GM21381 (cell line): ENCODE data around the gene ATP4B.
"Not testable (repeated sequence)": the region's sequence is repeated elsewhere in the genome, so short reads cannot be mapped to it uniquely, and the experiment has no call there.

Experiments
- ATAC-seq: cut with Tn5 transposase; IDR thresholded peaks from one replicate; pipeline ENCODE4 v1.9.1; 2021; ENCODE audit warnings: mild to moderate bottlenecking, moderate library complexity; ENCODE audit not compliant: unreplicated experiment

The ATP4B gene

GRCh38 chr13:113627136-113627535, 30.9 kb downstream of the ATP4B start:
- ATAC-seq, result no peak

GRCh38 chr13:113625965-113626721, 31.9 kb downstream of the ATP4B start:
- ATAC-seq, result no peak

DNA sequence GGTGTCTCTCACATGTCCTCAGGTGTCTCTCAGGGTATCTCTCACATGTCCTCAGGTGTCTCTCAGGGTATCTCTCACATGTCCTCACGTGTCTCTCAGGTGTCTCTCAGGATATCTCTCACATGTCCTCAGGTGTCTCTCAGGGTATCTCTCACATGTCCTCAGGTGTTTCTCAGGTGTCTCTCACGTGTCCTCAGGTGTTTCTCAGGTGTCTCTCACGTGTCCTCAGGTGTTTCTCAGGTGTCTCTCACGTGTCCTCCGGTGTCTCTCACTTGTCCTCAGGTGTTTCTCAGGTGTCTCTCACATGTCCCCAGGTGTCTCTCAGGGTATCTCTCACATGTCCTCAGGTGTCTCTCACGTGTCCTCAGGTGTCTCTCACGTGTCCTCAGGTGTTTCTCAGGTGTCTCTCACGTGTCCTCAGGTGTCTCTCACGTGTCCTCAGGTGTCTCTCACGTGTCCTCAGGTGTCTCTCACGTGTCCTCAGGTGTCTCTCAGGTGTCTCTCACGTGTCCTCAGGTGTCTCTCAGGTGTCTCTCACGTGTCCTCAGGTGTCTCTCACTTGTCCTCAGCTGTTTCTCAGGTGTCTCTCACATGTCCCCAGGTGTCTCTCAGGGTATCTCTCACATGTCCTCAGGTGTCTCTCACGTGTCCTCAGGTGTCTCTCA, 33.2 kb downstream of the ATP4B start:
- ATAC-seq, result not testable (repeated sequence)

DNA sequence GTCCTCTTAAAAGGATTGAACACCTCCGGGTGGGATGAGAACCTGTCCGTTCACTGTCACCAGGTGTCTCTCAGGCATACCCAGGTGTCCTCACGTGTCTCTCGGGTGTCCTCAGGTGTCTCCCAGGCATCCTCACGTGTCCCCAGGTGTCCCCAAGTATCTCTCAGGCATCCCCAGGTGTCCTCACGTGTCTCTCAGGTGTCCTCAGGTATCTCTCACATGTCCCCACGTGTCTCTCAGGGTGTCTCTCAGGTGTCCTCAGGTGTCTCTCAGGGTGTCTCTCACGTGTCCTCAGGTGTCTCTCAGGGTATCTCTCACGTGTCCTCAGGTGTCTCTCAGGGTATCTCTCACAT, 33.8 kb downstream of the ATP4B start:
- ATAC-seq, result no peak

- no peak for ATAC-seq
Measured at GRCh38 chr13:113623491-113624234, 34.3 kb downstream of the ATP4B start.

- ATAC-seq, result no peak
Measured at GRCh38 chr13:113622791-113623490, 35.1 kb downstream of the ATP4B start.

- ATAC-seq, result not testable (repeated sequence)
Measured at GRCh38 chr13:113621986-113622550, 35.9 kb downstream of the ATP4B start.

DNA sequence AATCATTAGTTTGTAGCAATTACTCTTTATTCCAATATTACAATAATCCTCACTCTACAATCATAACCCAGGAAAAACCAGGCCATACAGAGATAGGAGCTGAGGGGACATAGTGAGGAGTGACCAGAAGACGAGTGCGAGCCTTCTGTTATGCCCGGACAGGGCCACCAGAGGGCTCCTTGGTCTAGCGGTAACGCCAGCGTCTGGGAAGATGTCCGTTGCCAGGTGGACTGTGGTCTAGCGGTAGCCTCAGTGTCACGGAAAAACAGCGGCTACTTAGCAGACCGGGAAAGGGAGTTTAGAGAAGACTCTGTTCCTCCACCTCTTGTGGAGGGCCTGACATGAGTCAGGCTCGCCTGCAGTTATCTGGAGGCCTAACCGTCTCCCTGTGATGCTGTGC, 36.5 kb downstream of the ATP4B start:
- not testable (repeated sequence) for ATAC-seq

DNA sequence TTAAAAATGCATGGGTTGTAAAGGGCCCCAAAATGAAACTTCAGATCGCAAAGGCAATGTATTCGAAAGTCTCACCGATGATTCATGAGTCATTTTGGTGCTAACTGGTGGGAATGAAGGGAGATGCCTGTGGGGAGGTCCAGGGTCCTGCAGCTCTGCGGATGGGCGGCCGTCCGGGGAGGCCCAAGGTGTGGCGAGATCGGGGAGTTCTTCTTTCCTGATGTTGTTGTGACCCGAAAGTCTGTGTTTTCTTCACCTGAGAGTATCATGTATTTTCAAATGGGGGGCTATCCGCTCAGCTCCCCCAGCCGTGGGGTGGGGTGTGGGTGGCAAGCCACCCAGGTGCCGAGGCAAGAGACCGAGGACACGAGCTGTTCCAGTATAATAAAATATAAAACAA, 37.0 kb downstream of the ATP4B start:
- ATAC-seq, result no peak

- ATAC-seq, result no peak
Measured at GRCh38 chr13:113620036-113620796, 37.8 kb downstream of the ATP4B start.

- ATAC-seq, result no peak
Measured at GRCh38 chr13:113618455-113618854, 39.5 kb downstream of the ATP4B start.

DNA sequence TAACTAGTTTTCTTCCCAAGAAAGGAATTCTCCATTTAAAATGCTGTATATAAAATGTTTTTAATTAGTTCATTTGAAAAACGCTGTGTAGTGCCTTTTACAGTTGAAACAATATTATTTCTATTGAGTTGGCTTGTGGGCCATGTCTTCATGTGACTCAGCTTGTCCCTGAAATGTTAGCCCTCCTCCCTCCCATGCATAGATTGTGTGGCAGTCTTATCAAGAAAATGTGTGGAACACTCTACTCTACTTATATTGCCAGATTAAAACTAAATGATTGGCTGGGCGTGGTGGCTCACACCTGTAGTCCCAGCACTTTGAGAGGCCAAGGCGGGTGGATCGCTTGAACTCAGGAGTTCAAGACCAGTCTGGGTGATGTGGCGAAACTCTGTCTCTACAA, 40.0 kb downstream of the ATP4B start:
- no peak for ATAC-seq

DNA sequence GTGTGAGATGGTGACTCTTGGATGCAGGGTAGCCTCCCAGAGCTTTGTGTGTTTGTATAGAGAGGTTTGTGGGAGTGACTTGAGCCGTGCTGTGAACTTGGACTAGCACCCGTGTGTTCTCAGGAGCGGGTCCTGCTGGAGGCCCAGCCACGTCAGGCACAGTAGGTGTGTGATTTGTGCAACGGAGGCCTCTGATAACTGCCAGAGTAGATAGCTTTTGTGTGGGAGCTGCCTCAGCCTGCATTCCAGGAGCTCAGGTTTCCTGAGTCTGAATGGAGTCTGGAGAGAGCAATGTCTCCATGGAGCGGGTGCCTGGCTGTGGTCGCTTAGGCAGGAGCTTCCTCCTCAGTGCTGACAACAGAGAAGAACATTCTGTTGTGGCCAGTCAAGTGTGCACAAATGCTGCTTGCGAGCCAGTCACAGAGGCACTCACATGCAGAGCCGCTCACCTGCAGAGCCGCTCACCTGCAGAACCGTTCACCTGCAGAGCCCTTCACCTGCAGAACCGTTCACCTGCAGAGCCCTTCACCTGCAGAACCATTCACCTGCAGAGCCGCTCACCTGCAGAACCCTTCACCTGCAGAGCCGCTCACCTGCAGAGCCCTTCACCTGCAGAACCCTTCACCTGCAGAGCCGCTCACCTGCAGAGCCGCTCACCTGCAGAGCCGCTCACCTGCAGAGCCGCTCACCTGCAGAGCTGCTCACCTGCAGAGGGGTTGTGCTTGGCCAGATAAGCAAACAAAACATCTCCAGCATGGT, 40.8 kb downstream of the ATP4B start:
- no peak for ATAC-seq

- ATAC-seq, result no peak
Measured at GRCh38 chr13:113616281-113616906, 41.6 kb downstream of the ATP4B start.

DNA sequence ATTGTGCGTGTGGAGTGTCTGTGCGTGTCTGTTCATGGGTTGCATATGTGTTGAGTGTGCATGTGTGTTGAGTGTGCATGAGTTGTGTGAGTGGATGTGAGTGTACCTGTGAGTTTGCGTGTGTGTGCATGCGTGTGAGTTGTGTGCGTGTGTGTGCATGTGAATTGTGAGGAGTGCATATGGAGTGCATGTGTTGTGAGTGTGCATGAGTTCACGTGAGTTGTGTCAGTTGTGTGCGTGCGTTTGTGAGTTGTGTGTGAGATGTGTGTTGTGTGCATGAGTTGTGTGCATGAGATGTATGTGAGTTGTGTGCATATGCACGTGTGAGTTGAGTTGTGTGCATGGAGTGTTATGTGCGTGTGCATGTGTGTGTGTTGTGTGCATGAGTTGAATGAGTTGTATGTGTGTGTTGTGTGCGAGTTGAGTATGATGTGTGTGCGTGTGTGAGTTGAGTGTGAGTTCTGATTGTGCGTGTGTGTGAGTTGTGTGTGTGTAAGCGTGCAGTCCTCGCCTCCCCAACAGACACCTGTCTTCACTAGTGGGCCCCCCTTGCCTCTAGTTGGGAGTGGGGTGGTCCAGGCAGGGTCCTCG, 44.1 kb downstream of the ATP4B start:
- no peak for ATAC-seq

DNA sequence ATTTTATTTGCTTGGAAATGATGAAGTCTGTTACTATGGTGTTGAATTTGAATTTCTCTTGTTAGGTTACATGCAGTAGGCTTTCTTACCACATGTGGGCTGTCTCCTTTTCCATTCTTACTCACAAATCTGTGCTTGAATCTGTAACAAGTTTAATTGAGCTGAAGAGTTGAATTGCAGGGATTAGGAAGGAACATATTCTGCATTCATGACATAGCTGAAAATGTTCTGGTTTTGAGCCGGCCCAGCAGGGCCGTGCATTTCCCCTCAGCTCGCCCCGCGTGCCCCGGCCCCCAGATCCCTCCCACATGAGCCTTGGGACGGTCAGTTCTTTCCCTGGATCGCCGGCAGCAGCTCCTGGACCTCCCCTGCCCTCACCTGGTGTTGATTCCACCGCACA, 45.4 kb downstream of the ATP4B start:
- ATAC-seq, result no peak

- ATAC-seq, result no peak
Measured at GRCh38 chr13:113611996-113612395, 46.0 kb downstream of the ATP4B start.

- ATAC-seq, result no peak
Measured at GRCh38 chr13:113610266-113610665, 47.7 kb downstream of the ATP4B start.

DNA sequence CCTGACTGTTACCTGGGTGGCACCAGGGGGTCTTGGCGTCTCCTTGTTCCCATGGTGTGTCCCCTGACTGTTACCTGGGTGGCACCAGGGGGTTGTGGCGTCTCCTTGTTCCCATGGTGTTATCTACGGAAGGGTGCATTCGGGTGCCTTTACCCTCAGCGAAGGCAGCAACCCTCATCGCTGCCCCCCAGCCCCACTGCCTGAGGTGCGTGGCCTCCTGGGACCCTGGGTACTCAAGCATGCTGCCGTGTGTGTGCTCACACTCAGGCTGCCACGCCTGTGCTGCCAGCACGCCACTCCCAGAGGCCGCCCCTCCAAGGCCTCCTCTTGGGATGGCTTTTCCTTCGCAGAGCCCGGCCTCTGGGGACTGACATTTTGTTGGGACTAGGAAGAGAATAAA, 48.4 kb downstream of the ATP4B start:
- no peak for ATAC-seq
